Esophagus squamous epithelium (tissue), 5 donors: ENCODE data around the gene EEPD1. TPM values are rescaled to one million over a fixed set of nuclear protein-coding genes. Genes with fewer than 3 reads are reported as not detected.

Source experiments
- DNase-seq: peaks from one replicate; lab custom pipeline; 2025; lab: John Stamatoyannopoulos, UW
- H3K27ac ChIP-seq, 4 donors: fragments of 200-600 bp; sonication (generic); one replicate each; pipeline ENCODE4 v1.5.1; 2016 to 2019; ENCODE audit warnings: mild to moderate bottlenecking in 1 of 4
- H3K27me3 ChIP-seq, 4 donors: fragments of 200-600 bp; sonication (generic); 1 replicate in 3 of 4; 2 replicates in 1 of 4; pipeline versions ENCODE4 v1.5.1 to v1.6.0; 2017 to 2021; ENCODE audit warnings: antibody characterized with exemption in 1 of 4
- H3K36me3 ChIP-seq, 3 donors: fragments of 200-600 bp; sonication (generic); one replicate each; pipeline ENCODE4 v1.5.1; 2016 to 2019
- H3K4me1 ChIP-seq, 3 donors: fragments of 200-600 bp; sonication (generic); one replicate each; pipeline ENCODE4 v1.5.1; 2017 to 2019
- H3K4me3 ChIP-seq, 4 donors: fragments of 200-600 bp; sonication (generic); 1 replicate in 3 of 4; 2 replicates in 1 of 4; pipeline ENCODE4 v1.5.1; 2016 to 2019; ENCODE audit warnings: mild to moderate bottlenecking in 2 of 4, moderate library complexity in 1 of 4
- H3K9me3 ChIP-seq, 3 donors: fragments of 200-600 bp; sonication (generic); one replicate each; pipeline ENCODE4 v1.5.1; 2016 to 2019
- CTCF ChIP-seq, 6 experiments: fragments of 450-650 bp in 4 of 6; fragments of 200-600 bp in 2 of 6; sonication (generic) in 2 of 6; IDR thresholded peaks; one replicate each; pipeline ENCODE4 v1.5.1; 2016 to 2019; ENCODE audit warnings: antibody characterized with exemption in 6 of 6, mild to moderate bottlenecking in 4 of 6, moderate library complexity in 4 of 6
- POLR2A ChIP-seq, 4 donors: fragments of 450-650 bp; IDR thresholded peaks; one replicate each; pipeline ENCODE4 v1.6.1; 2017; ENCODE audit warnings: antibody characterized with exemption in 4 of 4, mild to moderate bottlenecking in 4 of 4, moderate library complexity in 3 of 4
- WGBS, 2 donors: methylation state at CpG; one replicate each; pipeline ENCODE4 v1.1.5; 2018; 5-methylcytosine and 5-hydroxymethylcytosine counted together
- intact Hi-C: fragments of 100-400 bp; cut with DNase I; formaldehyde crosslinking; loops from one replicate; pipeline ENCODE4 v1.15.0; 2022
- total RNA-seq, 4 donors: library from RNA; depleted of rRNA; stranded (reverse); fragments of >200 nt; gene quantifications; one replicate each; pipeline ENCODE4 v1.1.0, GENCODE V29; 2016
- donor health status: DM: yes; HTN: yes; CAD: no.

The EEPD1 gene
- total RNA-seq, 4 donors from 2014 or later, result 2.3 to 10.2 (median 4.8) TPM

- Histone ChIP-seq H3K9me3 (no peaks in the 10 kb centered on the region), H3K4me3 (no peak overlapping the region), H3K4me1 (peaks cover 17 to 53% (median 26%) of the 10 kb centered on the region in 3 donors), H3K27me3 (no peaks in the 10 kb centered on the region), H3K36me3 (no peaks in the 10 kb centered on the region), H3K27ac (no peak overlapping the region)
- WGBS, 2 donors, result 50 to 75% methylated on average over 1 of the region's 1 CpG
- DNase-seq, result no peak
- intact Hi-C loops, result no loop called here
- no peak for TF ChIP-seq CTCF (IDR thresholded peaks at IDR 0.05)
- no peak for TF ChIP-seq POLR2A (IDR thresholded peaks at IDR 0.05)
Measured at GRCh38 chr7:36161996-36162395, 8.9 kb downstream of the EEPD1 start.

- H3K9me3 ChIP-seq, result no peaks in the 10 kb centered on the region
- no peak overlapping the region for H3K27ac ChIP-seq
- no peak for DNase-seq
- intact Hi-C loops, result no loop called here
- H3K4me1 ChIP-seq, result peaks cover 0 to 22% (median 0%) of the 10 kb centered on the region in 3 donors
- 54 to 66% methylated on average over 2 of the region's 2 CpGs for WGBS, 2 donors
- no peaks in the 10 kb centered on the region for H3K36me3 ChIP-seq
- TF ChIP-seq CTCF (IDR thresholded peaks at IDR 0.05), result no peak
- TF ChIP-seq POLR2A (IDR thresholded peaks at IDR 0.05), result no peak
- no peak overlapping the region for H3K4me3 ChIP-seq
- H3K27me3 ChIP-seq, result no peaks in the 10 kb centered on the region
Measured at GRCh38 chr7:36165059-36165458, 12.0 kb downstream of the EEPD1 start.

GRCh38 chr7:36165802-36166201 is 12.7 kb downstream of the EEPD1 start:
- 91 to 93% methylated on average over 4 of the region's 4 CpGs for WGBS, 2 donors
- peaks cover 0 to 15% (median 0%) of the 10 kb centered on the region in 3 donors for H3K4me1 ChIP-seq
- TF ChIP-seq POLR2A (IDR thresholded peaks at IDR 0.05), result no peak
- no peak for TF ChIP-seq CTCF (IDR thresholded peaks at IDR 0.05)
- DNase-seq, result no peak
- intact Hi-C loops, result no loop called here
- no peak overlapping the region for H3K27ac ChIP-seq
- H3K9me3 ChIP-seq, result no peaks in the 10 kb centered on the region
- H3K4me3 ChIP-seq, result no peak overlapping the region
- no peaks in the 10 kb centered on the region for H3K27me3 ChIP-seq
- no peaks in the 10 kb centered on the region for H3K36me3 ChIP-seq

- Histone ChIP-seq H3K36me3 (no peaks in the 10 kb centered on the region), H3K27me3 (no peaks in the 10 kb centered on the region), H3K27ac (no peak overlapping the region), H3K4me3 (no peak overlapping the region), H3K9me3 (no peaks in the 10 kb centered on the region), H3K4me1 (peaks cover 0 to 3% (median 0%) of the 10 kb centered on the region in 3 donors)
- no peak for DNase-seq
- TF ChIP-seq CTCF (IDR thresholded peaks at IDR 0.05) (no peak), POLR2A (IDR thresholded peaks at IDR 0.05) (no peak)
- WGBS, 2 donors, result 89 to 94% methylated on average over 4 to 12 of the region's 12 CpGs
- intact Hi-C loops, result no loop called here
Measured at GRCh38 chr7:36167403-36168050, 14.5 kb downstream of the EEPD1 start.

- Histone ChIP-seq H3K4me1 (peaks cover 0 to 9% (median 0%) of the 10 kb centered on the region in 3 donors), H3K9me3 (no peaks in the 10 kb centered on the region), H3K27me3 (no peaks in the 10 kb centered on the region), H3K36me3 (no peaks in the 10 kb centered on the region), H3K27ac (no peak overlapping the region), H3K4me3 (no peak overlapping the region)
- TF ChIP-seq CTCF (IDR thresholded peaks at IDR 0.05) (no peak), POLR2A (IDR thresholded peaks at IDR 0.05) (no peak)
- no peak for DNase-seq
- WGBS, 2 donors, result 31 to 53% methylated on average over 2 of the region's 2 CpGs
- intact Hi-C loops, result no loop called here
Measured at GRCh38 chr7:36171503-36171902, 18.4 kb downstream of the EEPD1 start.
